ENCODE data around the gene OAS1.
"Not testable (repeated sequence)": the region's sequence is repeated elsewhere in the genome, so short reads cannot be mapped to it uniquely, and the experiment has no call there.

OAS1 gene

GRCh38 chr12:112936927-112937326 lies 30.2 kb downstream of the OAS1 start:
- DNase-seq (ENCODE audit: low spot score) = no peak

- DNase-seq (ENCODE audit: low spot score) = peak; percentile 72
These were observed 31.3 kb downstream of the OAS1 start, which contains the start of gene OAS3 for GRCh38 chr12:112937741-112938719. Gene OAS3 (plus strand): TSS chr12:112938474. CDS start chr12:112938531, 57 bp downstream.

GRCh38 chr12:112938751-112939150 lies 32.0 kb downstream of the OAS1 start:
- DNase-seq (ENCODE audit: low spot score) = no peak

- DNase-seq (ENCODE audit: low spot score) = no peak
These were observed 33.1 kb downstream of the OAS1 start for GRCh38 chr12:112939761-112940381.

- no peak for DNase-seq (ENCODE audit: low spot score)
These were observed 35.0 kb downstream of the OAS1 start for GRCh38 chr12:112941528-112942335.

GRCh38 chr12:112942572-112942971 lies 35.8 kb downstream of the OAS1 start:
- DNase-seq (ENCODE audit: low spot score) = no peak

GRCh38 chr12:112944024-112944690 lies 37.4 kb downstream of the OAS1 start:
- no peak for DNase-seq (ENCODE audit: low spot score)

- no peak for DNase-seq (ENCODE audit: low spot score)
These were observed 38.8 kb downstream of the OAS1 start for GRCh38 chr12:112945515-112945914.

- DNase-seq (ENCODE audit: low spot score) = no peak
These were observed 39.7 kb downstream of the OAS1 start for GRCh38 chr12:112946236-112947000.

- DNase-seq (ENCODE audit: low spot score) = no peak
These were observed 40.6 kb downstream of the OAS1 start for GRCh38 chr12:112947314-112947713.

- no peak for DNase-seq (ENCODE audit: low spot score)
These were observed 41.0 kb downstream of the OAS1 start for GRCh38 chr12:112947761-112948160.

- DNase-seq (ENCODE audit: low spot score) = no peak
These were observed 42.0 kb downstream of the OAS1 start for GRCh38 chr12:112948806-112949205.

GRCh38 chr12:112950701-112951100 lies 43.9 kb downstream of the OAS1 start:
- DNase-seq (ENCODE audit: low spot score) = no peak

- DNase-seq (ENCODE audit: low spot score) = not testable (repeated sequence)
These were observed 50.4 kb downstream of the OAS1 start for GRCh38 chr12:112957125-112957524.

GRCh38 chr12:112961074-112961473 lies 54.3 kb downstream of the OAS1 start:
- DNase-seq (ENCODE audit: low spot score) = no peak

- DNase-seq (ENCODE audit: low spot score) = no peak
These were observed 54.8 kb downstream of the OAS1 start for GRCh38 chr12:112961536-112961935.

GRCh38 chr12:112962561-112962960 lies 55.8 kb downstream of the OAS1 start:
- no peak for DNase-seq (ENCODE audit: low spot score)

- no peak for DNase-seq (ENCODE audit: low spot score)
These were observed 56.6 kb downstream of the OAS1 start for GRCh38 chr12:112963227-112963861.

GRCh38 chr12:112964067-112964670 lies 57.4 kb downstream of the OAS1 start:
- no peak for DNase-seq (ENCODE audit: low spot score)

GRCh38 chr12:112964915-112965314 lies 58.2 kb downstream of the OAS1 start:
- no peak for DNase-seq (ENCODE audit: low spot score)

Data from CD4-positive, alpha-beta T cell treated with Interleukin-6 at 100 ng/mL for 8 hours (primary cell).